ENCODE results near the gene ESPNL. TPM values are rescaled to one million over a fixed set of nuclear protein-coding genes. Genes with fewer than 3 reads are reported as not detected.

ESPNL gene
- total and polyA plus RNA-seq, 9 of the 15 experiments (the other 6 are each of a cell fraction or from before 2014, with no cell fraction given) = 0.03 to 0.09 (median 0.05) TPM; not detected in 3

DNA sequence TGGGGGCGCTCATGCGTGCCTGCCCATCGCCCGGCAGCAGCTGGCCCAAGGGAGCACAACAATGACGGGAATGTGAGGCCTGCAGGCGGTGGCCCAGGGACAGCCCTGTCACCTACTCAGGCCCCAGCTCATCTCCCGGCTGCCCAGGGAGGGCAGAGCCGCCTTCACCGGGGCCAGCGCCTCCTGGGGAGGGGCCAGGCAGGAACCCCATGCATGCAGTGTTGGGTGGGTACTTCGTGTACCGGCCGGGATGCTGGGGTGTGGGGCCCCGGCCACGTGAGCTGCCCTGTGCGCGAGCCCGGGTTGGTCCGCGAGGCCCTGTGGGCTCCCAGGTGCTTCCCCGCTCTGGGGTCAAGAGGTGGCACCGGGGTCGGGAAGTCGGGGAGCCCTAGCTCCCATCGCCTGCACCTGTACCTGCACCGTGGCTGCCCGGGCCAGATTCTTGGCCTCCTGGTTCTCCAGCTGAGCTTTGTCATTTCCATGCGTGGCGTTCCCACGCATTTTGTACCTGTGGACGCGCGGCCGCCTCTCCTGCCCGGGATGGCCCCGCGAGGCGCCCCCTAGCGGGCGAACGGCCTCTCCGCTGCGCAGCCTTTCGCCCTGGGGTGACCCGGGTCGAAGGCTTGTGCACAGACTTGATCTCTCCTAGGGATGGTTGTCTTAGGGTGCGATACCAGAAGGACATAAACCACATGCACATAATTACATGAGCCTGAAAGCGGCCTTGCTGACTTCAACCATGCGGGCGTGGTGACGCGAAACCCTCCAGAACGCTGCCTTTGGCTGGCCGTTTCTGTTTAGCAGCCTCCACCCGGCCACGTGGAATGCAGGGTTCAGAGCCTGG, 39.3 kb downstream of the ESPNL start (continued):
- no peak for TF ChIP-seq ZNF589 (CRISPR knock-in tag; IDR thresholded peaks at IDR 0.05; ENCODE audit: low read depth)

DNA sequence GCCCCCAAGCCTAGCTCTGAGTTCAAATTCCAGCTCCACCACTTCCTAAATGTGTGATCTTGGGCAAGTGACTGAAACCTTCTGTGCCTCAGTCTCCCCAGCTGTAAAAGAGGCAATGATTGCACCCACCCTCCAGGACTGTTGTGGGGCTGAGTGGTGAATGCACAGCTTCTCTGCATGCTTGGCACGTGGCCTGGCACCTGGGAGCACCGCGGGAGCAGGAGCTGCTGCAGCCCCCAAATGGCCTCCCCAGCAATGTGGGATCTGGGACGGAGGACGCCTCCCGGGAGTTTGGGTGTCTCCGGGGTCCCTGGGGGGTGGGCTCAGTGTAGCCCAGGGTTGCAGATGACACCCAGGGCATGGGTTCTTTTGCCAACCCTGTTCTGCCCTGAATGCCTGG, 39.9 kb downstream of the ESPNL start:
- H3K27me3 ChIP-seq (ENCODE audit: control insufficient read depth in 2 of 2, insufficient read depth in 2 of 2, low read length in 2 of 2) = peaks cover 0 to 5% of the 10 kb centered on the region in 2 experiments; a peak in 2 of 5 replicates
- ChIA-PET POLR2A (no interaction called here), CTCF (ENCODE audit: low intra/inter-chr PET ratio) (interaction anchor here (1.0 to 1.1 kb wide), 2 partner anchors 281 to 284 kb away, joined by 3 read pairs; no protein-coding TSS in a partner anchor)
- ATAC-seq = no peak
- intact Hi-C loops (cut with micrococcal nuclease) (no loop called here), in situ Hi-C loops (cut with MboI) (no loop called here)
- H3K9me1 ChIP-seq (ENCODE audit: control insufficient read depth, insufficient read depth, low read length) = no peaks in the 10 kb centered on the region
- H3K4me1 ChIP-seq (replicated peaks in 1 of 2; ENCODE audit: control insufficient read depth in 2 of 2, insufficient read depth in 2 of 2, low read length in 2 of 2) = peaks cover 6 to 55% of the 10 kb centered on the region in 2 experiments; a peak in 4 of 5 replicates
- peak overlapping the region in 1 of 2 experiments; percentile 32; a peak in 1 of 4 replicates for H3K9ac ChIP-seq (ENCODE audit: insufficient read depth in 1 of 2, low read depth in 2 of 2, low read length in 2 of 2)
- 43% methylated on average over 5 of the region's 7 CpGs for WGBS (ENCODE audit: insufficient coverage, low coverage, missing lambda C conversion rate)
- no peaks in the 10 kb centered on the region for H3K9me3 ChIP-seq (replicated peaks; ENCODE audit: control insufficient read depth, insufficient read depth, low read depth, low read length)
- H3K27ac ChIP-seq (ENCODE audit: extremely low read depth, low read depth, low read length) = no peak overlapping the region
- FAIRE-seq = no peak
- peak overlapping the region; percentile 68; the same call in 1 of the 2 replicates for H2AFZ ChIP-seq (ENCODE audit: low read depth, low read length)
- 0 out of 2 replicates have a peak overlapping the region, but pooled peaks have one; percentile 21 for H3K4me2 ChIP-seq (ENCODE audit: insufficient read depth, low read length)
- no peak for DNase-seq (ENCODE audit: extremely low read depth in 1 of 4, low spot score in 3 of 4)
- no peaks in the 10 kb centered on the region for H3K36me3 ChIP-seq (ENCODE audit: control insufficient read depth, insufficient read depth, low read length)
- BruUV-seq (replicated peaks) = no TSS peak
- H4K20me1 ChIP-seq (replicated peaks; ENCODE audit: control insufficient read depth, insufficient read depth, low read length) = peaks cover 2% of the 10 kb centered on the region; the same call in 1 of the 2 replicates
- no peak overlapping the region for H3K4me3 ChIP-seq
- no peaks in the 10 kb centered on the region for H3K79me2 ChIP-seq (ENCODE audit: control insufficient read depth, insufficient read depth, low read length)
- TF ChIP-seq ZNF644 (tag; IDR thresholded peaks at IDR 0.05; ENCODE audit: low read depth) = no peak
- no peak for TF ChIP-seq ZNF282 (CRISPR knock-in tag; IDR thresholded peaks at IDR 0.05)
- TF ChIP-seq, protein P1, sequence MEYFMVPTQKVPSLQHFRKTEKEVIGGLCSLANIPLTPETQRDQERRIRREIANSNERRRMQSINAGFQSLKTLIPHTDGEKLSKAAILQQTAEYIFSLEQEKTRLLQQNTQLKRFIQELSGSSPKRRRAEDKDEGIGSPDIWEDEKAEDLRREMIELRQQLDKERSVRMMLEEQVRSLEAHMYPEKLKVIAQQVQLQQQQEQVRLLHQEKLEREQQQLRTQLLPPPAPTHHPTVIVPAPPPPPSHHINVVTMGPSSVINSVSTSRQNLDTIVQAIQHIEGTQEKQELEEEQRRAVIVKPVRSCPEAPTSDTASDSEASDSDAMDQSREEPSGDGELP (CRISPR knock-in tag; IDR thresholded peaks at IDR 0.05; ENCODE audit: borderline replicate concordance) = 0 out of 2 replicates have a peak, but pooled peaks have one; percentile 2
- no peak for TF ChIP-seq KDM1A (IDR thresholded peaks at IDR 0.05)
- TF ChIP-seq CREB3 (tag; conservative IDR thresholded peaks at IDR 0.05; ENCODE audit: low read depth) = no peak
- no peak for TF ChIP-seq ZNF384 (IDR thresholded peaks at IDR 0.05; ENCODE audit: low read depth, low read length)
- no peak for TF ChIP-seq TCF15 (CRISPR knock-in tag; IDR thresholded peaks at IDR 0.05)
